Hepatocyte (in vitro differentiated cells): ENCODE measurements around the gene HRG.

Experiments
- EZH2 ChIP-seq: fragments of 200-600 bp; sonication (generic); IDR thresholded peaks from 2 replicates; pipeline ENCODE4 v1.6.1; 2016; ENCODE audit warnings: antibody characterized with exemption, mild to moderate bottlenecking, borderline replicate concordance
- TF ChIP-seq, protein P1 (sequence below): fragments of 200-600 bp; sonication (generic); IDR thresholded peaks from 2 replicates; pipeline ENCODE4 v1.5.1; 2016; ENCODE audit warnings: antibody characterized with exemption, mild to moderate bottlenecking; ENCODE audit not compliant: poor library complexity

DNA sequence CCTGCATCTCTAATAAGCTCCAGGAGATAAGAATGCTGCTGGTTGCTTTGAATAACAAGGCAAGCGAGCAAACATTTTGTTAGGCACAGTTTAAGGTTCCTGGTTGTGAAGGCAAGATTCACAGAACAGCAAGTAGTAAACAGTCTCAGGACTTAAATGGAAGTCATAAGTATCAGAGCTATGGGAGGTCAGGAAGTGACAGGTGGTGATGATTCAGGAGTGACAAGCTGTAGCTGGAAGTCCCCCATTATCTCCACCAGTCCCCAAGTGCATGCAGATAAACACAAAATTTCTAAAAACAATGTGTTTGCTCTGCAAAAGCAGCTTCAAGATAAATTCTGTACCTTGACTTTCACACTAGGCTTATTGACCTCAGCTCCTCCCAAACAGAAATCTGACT lies 22.3 kb upstream of the HRG start:
- TF ChIP-seq, protein P1, sequence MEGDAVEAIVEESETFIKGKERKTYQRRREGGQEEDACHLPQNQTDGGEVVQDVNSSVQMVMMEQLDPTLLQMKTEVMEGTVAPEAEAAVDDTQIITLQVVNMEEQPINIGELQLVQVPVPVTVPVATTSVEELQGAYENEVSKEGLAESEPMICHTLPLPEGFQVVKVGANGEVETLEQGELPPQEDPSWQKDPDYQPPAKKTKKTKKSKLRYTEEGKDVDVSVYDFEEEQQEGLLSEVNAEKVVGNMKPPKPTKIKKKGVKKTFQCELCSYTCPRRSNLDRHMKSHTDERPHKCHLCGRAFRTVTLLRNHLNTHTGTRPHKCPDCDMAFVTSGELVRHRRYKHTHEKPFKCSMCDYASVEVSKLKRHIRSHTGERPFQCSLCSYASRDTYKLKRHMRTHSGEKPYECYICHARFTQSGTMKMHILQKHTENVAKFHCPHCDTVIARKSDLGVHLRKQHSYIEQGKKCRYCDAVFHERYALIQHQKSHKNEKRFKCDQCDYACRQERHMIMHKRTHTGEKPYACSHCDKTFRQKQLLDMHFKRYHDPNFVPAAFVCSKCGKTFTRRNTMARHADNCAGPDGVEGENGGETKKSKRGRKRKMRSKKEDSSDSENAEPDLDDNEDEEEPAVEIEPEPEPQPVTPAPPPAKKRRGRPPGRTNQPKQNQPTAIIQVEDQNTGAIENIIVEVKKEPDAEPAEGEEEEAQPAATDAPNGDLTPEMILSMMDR, result no peak
- TF ChIP-seq EZH2, result no peak
